GM12892 (cell line): ENCODE data around the gene NUCB1.

ENCODE experiments used
- POLR2A ChIP-seq: IDR thresholded peaks from 2 replicates; pipeline ENCODE4 v1.6.1; 2011; ENCODE audit warnings: low read depth, low read length, control low read depth
- POLR2AphosphoS5 ChIP-seq: IDR thresholded peaks from 2 replicates; pipeline ENCODE4 v1.6.1; 2011; ENCODE audit warnings: low read depth, low read length, control low read depth
- TAF1 ChIP-seq: IDR thresholded peaks from 2 replicates; pipeline ENCODE4 v1.6.1; 2011; ENCODE audit warnings: low read depth, mild to moderate bottlenecking, control low read depth, low read length, borderline replicate concordance

GRCh38 chr19:48962029-48962848 is 62.1 kb downstream of the NUCB1 start:
- TF ChIP-seq POLR2A (peak; percentile 84), TAF1 (peak; percentile 27; the same call in 1 of the 2 replicates), POLR2AphosphoS5 (peak; percentile 91)
